GM19043 (cell line): ENCODE measurements around the gene PLA1A.
"Not testable (repeated sequence)": the region's sequence is repeated elsewhere in the genome, so short reads cannot be mapped to it uniquely, and the experiment has no call there.

ENCODE experiments used
- ATAC-seq: cut with Tn5 transposase; IDR thresholded peaks from one replicate; pipeline ENCODE4 v1.9.1; 2021; ENCODE audit warnings: low read depth; ENCODE audit not compliant: unreplicated experiment

Gene PLA1A

DNA sequence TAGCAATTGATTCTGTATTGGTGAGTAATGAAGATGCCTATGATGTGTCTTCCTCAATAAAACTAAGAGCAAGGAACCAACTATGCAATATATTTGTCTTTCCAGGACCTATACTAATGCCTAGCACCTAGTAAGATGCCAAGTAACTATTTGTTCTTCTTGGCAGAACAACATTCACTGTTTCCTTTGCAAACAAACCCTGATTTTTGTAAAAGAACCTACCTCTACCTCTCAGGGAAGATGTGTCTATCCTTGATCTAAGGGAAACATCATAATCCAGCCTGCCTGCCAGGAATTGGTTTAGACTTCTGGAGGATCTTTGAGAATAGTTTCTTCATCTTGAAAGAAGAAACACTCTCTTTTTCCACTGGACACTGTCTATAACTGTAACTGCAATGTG is 22.2 kb upstream of the PLA1A start:
- no peak for ATAC-seq

DNA sequence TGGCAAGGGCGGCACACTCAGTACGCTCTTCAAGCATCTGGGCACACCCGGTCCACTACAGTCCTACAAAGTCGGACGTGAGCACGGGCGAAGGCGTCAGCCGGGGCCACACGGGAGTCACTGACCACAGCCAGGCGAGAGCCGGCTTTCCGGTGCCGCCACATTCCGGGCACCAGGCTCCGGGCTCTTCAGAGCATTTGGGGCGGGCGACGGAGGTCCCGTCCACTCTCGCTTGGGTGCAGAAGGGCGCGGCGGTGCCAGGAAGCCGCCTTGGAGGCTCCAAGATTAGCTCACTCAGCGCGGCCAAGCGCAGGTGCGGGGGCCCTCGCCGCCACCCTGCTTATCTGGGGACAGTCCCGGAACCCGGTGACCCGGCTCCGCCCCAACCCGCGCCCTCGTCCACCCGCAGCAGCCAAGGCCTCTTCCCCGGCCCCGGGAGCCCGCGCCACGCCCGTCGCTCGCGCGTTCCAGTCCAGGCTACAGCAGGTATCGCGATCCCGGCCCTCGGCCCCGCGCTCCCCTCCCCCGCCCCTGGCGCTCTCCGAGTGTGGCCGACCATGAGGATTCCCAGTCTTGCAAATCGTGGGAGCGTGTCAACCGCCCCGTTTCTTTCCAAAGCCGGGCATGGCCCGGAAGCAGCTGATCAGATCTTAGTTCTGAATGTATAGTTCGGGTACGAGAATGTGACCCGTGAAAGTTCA is 18.2 kb upstream of the PLA1A start, which contains the start of gene ADPRH:
TSS of gene ADPRH (plus strand) at position 127 of the 701 bp plus-strand sequence. CDS start 2,678 bp downstream, outside the sequence.
- peak; percentile 43 for ATAC-seq

DNA sequence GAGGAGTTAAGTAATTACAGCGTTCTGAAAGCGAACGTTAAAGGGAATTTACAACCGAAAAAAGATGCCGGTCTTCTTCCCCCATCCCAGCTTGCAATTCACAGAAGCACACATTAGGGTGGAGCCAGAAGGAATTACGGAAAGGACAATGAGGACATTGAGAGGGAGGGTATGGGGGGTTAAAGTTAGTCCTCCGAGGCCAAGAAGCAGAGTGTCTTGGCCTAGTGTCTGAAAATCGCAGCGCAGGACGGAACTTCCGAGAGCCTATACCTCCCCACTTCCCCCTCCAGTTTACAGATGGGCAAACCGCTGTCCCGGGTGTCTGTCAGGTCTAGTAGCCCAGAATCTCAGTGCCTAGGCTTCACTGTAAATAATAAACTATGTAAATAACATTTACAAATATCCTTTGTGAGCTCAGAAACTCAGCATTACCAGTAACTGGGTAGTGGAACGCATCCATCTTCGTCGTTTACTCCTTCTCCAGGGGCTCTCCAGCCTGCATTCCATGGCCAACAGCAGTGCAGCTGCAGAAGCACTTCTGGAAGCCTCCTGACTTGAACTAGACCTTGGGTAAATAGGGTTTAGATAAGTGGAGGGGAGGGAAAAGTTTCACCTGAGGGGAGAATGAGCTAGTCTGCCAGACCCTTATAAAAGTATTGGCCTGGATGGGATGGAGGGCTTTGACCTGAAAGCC is 17.5 kb upstream of the PLA1A start:
- peak; percentile 76 for ATAC-seq

DNA sequence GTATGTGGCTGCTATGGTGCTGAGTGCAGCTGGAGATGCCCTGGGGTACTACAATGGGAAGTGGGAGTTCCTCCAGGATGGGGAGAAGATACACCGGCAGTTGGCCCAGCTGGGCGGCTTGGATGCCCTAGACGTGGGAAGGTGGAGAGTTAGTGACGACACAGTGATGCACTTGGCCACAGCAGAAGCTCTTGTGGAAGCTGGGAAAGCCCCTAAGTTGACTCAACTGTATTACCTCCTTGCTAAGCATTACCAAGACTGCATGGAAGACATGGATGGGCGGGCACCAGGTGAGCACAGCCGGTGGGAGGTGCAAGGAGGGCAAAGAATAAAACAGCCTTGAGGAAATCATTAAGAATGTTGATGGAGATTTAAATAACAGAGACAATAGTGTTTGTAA is 15.5 kb upstream of the PLA1A start:
- no peak for ATAC-seq

DNA sequence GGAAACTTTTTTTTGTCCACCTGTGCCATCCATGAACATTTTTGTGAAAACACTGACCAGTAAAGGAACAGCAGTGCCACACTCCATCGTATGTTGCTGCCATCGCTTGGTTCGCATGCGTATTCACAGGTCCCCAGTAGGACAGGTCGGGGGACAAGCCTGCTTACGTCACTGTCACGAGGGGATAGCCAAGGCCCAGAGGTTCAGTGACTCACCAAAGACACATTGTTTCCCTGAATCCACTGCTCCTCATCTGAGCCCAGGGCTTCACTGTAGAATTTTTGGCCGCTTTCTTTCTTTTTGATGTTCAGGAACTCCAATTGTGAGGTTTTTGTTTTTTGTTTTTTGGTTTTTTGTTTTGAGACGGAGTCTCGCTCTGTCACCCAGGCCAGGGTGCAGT is 12.5 kb upstream of the PLA1A start:
- ATAC-seq: no peak

DNA sequence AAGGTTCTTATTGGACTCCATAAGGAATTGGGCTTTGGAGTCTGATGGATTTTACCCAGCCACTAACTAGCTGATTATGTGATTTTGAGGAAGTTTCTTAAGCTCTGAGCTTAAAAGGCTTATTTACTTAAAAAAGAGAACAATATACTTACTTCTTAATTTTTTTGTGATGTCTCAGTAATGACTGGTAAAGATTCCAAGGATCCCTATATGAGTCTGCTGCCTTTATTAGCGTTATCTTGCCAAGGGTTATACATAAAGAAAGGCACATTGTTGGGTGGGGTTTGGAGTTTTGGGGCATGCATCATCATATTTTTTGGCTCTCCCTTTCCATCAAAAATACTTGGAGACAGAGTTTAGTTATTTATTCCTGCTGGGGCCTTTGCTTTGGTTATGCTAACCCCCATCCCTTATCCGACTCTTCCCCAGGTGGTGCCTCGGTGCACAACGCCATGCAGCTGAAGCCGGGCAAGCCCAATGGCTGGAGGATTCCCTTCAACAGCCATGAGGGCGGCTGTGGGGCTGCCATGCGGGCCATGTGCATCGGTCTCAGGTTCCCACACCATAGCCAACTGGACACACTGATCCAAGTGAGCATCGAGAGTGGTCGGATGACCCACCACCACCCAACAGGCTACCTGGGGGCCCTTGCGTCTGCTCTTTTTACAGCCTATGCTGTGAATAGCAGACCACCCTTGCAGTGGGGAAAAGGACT is 11.7 kb upstream of the PLA1A start:
- ATAC-seq: no peak

DNA sequence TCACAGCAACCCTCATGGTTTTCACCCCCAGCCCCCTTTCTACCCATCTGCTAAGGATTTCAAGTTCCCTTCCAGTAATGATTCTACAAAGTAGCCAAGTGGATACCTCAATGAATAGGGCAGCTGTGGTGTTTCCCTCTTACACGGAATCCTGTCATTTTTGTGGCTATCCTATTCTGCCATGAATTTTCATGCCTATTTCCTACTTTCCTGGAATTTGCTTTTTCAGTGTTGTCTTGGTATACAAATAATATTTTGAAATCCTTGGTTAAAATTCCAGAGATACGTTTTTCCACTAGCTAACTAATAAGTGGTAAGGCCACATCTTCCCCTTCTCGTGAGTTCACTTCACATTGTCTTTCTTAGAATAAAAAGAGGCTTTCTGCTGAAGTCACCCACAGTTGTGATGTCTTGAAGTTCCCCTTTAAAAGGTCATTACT is 10.9 kb upstream of the PLA1A start:
- no peak for ATAC-seq

DNA sequence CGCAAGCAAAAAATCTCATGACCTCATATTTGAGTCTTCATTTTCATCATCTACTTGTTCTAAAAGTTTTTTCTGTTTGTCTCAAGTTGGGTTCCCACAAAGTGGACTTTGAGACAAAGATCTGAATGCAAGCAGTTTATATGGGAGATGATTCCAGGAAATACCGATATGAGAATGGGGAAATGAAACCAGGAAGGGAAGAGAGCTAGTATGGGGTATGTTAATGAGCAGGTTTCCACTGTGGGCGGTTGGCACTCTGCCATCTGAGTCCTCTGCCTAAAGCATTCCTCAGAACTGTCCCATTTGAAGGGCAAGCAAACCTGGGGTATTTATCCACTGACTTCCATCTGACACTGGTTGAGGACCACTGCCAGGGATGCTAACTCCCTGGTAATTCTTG is 9.6 kb upstream of the PLA1A start:
- ATAC-seq: no peak

DNA sequence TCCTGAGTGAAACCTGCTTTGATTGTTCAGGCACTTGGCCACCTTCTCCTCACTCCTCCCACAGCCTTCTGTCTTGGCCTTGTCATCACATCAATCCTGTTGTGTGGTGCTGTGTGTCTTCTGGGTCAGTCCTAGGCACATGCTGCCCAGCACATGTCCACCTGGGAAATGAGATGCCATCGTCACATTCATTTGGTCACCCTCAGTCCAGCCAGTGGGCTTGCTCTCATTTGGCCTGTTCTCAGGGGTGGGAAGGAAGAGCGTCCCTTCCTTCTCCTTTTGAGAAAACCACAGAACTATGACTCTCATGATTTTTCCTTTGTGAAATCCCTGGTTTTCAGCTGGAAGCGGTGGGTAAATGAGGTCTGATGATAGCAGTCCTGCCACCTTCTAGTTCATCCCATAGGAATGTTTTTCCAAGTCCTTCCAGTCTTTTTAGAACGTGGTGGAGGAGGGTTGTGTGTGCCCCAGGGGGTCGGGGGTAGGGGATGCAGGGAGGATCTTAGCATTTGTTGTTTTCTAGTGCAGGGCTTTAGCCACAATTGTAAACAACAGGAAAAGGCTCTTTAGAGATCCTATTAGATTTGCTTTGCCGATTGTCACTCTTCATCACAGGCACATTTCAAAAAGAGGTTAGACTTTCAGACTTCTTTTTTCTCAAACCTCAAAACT is 8.4 kb upstream of the PLA1A start:
- no peak for ATAC-seq

DNA sequence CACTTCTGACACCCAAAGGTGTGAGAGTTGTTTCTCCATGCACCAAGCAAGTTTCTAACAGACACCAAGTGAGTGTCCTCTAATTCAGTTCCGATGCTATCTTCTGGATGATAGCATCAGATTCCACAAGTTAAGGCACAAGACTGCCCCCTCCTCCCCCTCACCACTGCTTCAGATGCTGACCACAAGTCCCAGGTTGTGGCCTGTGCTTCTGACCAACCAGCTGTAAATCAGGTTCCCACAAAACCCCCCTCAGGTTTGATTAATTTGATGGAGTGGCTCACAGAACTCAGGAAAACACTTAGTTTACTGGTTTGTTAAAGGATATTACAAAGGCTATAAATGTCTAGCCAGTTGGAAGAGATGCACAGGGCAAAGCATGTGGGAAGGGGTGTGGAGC is 7.0 kb upstream of the PLA1A start:
- no peak for ATAC-seq

DNA sequence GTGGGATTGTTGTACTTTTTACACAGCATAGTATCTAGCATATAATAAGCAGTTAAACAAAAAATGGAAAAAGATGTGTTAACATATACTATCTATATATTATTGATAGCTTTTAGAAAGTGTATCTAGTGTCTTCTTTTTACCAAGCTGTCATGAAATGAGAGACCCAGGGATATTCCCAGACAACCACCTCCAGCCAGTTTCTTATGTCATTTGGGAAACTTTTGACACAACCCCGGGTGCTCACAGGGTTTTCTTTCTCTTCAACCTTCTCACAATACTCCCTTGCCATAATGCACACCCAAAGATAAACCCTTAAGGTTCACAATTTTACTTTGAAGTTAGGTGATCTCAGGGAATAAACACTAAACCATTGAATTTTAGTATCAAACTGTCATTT is 4.8 kb upstream of the PLA1A start:
- no peak for ATAC-seq

DNA sequence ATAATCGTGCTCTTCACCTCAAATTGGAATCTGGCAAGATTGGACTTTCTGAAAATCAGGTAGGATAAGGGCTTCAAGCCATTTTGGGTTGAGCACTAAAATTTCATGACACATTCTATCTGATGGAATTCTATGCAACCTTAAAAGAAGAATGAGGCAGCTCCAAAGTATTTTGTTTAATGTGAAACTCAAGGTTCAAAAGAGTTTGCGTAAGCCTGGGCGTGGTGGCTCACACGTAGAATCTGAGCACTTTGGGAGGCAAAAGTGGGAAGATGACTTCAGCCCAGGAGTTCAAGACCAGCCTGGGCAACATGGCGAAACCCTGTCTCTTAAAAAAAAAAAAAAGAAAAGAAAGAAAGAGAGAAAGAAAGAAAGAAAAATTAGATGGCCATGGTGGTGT is 3.6 kb upstream of the PLA1A start:
- ATAC-seq: no peak

DNA sequence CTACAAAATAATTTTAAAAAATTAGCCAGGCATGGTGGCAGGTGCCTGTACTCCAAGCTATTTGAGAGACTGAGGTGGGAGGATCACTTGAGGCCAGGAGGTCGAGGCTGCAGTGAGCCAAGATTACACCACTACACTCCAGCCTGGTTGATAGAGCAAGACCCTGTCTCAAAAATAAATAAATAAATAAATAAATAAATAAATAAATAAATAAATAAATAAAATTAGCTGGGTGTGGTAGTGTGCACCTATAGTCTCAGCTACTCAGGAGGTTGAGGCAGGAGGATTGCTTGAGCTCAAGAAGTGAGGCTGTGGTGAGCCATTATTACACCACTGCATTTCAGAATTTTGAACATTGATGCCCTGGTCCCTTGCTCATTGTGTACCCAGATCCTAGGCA is 2.8 kb upstream of the PLA1A start:
- not testable (repeated sequence) for ATAC-seq

DNA sequence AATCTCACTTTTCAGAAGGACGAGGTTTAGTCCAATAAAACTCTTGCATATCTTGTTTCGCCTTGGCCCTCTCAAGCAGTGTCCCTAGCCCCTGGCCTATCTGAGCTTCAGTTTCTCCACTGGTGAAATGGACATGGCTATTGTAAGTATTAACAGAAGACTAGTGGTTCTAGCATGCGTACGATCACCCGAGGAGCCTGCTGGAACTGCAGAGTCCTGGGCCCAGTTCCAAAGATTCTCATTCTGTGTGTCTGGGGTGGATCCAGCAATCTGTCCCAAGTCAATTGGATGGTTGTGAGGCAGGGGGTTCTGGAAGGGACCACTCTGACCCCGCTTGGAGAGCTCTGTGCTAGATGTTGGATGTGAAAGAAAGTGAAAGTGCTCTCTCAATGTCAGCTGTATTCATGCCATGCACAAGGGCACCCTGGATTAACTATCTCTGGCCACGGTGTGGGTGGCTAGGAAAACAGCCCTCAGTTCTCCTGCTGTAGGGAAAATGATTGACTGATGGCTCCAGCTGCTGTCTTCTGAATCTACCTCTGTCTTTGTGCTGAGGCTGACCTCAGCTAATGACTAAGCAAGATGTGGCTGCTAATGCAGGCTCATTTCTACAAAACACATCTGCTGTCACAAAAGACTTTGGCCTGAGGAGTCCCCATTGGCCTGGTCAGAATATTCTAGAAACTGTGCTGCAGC is 1.9 kb upstream of the PLA1A start:
- ATAC-seq: no peak

DNA sequence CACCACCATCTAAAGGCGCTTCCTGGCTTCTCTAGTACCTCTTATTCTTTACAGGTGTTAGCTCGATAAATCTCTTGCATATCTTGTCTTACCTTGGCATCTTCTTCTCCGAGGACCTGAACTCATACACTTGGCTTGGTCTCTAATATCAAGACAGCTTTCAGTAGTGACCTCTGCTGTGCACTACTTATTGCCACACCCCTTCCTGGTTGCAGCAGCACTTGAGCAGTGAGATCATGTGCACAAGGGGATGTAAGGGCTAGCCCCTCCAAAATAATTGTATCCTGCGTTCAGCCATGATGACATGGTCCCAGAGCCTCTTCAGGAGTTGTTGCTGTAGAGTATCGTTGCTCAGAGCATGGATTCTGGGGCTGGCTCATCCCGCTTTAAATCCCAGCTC is 1.3 kb upstream of the PLA1A start:
- no peak for ATAC-seq

DNA sequence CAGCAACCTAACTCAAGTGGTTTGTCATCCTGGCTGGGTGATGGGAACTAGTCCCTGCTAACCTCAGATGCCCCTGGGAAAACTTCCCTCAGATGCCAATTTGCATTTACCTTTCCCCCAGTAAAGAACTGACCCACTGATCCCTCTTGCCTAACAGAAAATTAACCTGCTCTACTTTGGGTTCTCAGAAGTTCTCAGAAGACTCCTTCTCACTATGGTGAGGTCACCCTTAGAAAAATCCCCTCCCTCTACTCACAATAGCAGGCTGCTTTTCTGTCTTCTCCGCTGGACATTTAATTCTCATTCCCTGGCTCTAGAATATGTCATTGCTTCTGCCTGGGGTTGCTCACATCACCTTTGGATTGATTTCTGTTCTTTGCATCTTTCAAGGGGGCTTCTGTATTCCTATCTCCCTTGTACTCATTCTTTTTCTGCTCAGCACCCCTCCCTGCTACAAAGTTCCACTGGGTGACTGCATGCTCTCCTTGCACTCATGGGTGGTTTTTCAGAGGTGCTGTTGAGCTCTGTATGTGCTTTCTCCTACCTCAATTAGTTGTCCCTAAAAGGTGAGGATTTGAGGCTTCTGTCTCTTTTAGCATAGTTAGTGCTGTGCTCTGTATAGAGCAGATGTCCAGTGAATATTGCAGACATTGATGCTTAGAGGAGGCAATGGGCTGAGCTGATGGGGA is 869 bp downstream of the PLA1A start:
- ATAC-seq: peak; percentile 42

DNA sequence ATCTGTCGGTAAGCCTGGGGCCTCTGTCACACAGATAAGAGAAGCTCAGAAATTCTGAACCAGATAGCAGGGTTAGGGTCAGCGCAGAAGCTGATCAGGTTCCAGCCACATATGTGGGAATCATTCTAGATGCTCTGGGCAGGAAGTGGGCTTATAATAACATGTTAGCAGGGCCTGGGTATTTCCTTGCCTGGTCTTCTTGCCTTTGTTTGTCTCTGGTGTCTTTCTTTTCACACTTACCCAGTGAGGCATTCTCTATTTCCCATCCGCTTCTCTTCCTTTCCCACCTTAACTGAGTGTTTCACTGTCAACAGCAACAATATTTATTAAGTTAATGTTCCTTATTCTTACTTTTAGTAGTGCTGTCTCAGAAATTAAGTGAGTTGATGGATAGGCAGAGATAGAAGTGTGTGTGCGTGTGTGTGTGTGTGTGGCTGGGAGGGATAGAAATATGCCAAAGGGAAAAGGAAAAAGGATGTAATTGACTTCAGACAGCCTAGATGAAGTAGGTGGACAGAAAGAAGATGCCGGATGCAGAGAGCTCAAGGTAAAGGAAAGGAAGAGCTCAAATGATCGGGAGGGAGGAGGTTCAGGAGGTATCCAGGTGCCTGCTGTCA is 2.0 kb downstream of the PLA1A start:
- no peak for ATAC-seq

DNA sequence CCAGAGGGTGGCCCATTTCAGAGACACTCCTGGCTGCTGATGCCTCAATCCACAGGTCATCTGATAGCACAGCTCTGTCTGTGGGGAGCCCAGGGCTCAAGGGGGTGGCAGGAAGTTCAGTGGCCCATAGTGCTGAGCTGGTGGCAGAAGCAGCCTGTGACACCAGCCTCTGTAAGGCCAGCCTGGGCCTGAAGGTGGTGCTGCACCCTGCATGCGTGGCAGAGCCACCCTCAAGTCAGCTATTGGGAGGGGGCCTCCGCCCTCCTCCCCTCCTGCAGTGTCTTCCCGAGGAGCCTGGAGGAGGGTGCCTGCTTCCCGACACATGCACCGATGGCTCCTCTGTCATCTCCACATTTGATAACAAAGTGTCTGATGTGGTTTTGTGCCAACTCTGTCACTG is 3.0 kb downstream of the PLA1A start:
- peak; percentile 65 for ATAC-seq

DNA sequence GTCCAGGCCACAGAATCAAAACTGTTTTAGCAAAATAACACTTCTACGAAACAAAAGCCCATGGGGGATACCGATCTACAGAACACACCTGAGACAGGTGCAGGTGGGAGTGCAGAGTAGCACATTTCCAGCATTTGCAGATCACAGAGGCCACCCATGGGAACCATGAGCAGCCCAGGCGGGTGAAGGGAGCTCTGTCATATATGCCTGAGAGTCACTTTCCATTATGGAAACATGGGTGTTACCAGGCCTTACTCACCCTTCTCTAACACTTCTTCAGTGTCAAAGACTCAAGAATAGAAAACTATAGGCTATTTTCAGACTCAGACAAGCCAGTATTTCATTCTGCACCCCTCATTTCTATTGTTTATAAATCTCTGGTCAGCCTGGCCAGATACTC is 3.5 kb downstream of the PLA1A start:
- ATAC-seq: peak; percentile 1
